GM12874 (cell line): Measurements from ENCODE around the gene IARS2.

Source experiments
- TF ChIP-seq, protein P1 (sequence below): IDR thresholded peaks from 2 replicates; pipeline ENCODE4 v1.5.1; 2011; ENCODE audit warnings: low read depth, mild to moderate bottlenecking, control low read depth, low read length, moderate library complexity; ENCODE audit not compliant: insufficient read depth

Gene IARS2

DNA sequence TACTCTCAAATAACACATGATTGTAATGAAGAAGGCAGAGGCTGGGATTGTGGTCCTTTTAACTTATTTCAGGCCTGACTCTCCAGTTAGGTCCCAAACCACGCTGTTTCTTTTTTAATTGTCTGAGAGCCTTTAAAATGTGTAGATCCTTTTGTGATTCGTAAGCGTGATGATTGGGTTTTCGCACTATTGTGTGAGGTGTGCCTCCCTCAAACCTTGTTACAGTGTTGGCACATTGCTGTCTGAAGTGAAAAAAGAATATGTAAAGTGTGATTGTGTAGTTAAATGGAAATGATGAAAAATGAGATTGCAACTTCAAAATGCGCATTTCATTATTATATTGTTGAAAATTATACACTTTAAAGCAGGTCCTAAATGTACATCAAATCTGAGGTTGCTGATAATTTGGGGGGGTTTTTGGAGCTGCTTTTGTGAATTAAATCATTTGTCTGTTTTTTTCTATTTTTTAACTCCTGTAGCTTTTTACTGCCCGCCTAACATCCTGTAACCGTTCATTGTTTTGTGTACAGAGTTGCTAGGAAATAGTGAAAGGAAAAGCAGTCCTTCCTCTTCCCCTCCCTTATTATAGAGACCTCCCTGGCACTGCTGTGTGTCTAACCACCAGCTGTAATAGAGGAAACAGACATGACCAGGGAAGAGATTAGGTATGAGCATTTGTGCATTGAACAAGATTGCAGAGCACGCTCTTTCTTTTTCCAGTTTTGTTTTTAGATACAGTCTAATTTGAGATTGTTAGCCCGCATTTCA, 43.3 kb downstream of the IARS2 start:
- TF ChIP-seq, protein P1, sequence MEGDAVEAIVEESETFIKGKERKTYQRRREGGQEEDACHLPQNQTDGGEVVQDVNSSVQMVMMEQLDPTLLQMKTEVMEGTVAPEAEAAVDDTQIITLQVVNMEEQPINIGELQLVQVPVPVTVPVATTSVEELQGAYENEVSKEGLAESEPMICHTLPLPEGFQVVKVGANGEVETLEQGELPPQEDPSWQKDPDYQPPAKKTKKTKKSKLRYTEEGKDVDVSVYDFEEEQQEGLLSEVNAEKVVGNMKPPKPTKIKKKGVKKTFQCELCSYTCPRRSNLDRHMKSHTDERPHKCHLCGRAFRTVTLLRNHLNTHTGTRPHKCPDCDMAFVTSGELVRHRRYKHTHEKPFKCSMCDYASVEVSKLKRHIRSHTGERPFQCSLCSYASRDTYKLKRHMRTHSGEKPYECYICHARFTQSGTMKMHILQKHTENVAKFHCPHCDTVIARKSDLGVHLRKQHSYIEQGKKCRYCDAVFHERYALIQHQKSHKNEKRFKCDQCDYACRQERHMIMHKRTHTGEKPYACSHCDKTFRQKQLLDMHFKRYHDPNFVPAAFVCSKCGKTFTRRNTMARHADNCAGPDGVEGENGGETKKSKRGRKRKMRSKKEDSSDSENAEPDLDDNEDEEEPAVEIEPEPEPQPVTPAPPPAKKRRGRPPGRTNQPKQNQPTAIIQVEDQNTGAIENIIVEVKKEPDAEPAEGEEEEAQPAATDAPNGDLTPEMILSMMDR, result no peak

GRCh38 chr1:220139966-220140365, 46.0 kb downstream of the IARS2 start:
- TF ChIP-seq, protein P1, result no peak

DNA sequence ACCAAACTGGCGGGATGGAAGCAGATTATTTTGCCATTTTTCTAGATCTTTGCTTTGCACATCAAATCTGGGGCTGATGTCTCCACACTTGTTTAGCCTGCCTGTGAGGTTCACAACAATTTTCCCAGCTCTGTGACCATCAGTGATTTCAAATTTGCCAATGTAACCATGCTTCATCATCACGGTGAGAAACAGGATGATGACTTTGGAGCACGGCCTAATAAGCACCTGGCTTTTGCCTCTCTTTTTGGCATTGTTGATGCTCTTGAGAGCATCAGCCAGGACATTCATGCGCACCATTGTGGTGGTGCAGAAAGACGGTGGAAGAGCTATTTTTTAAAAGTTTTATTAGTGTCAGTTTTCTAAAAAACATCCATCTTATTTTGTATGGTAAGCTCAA, 50.1 kb downstream of the IARS2 start:
- TF ChIP-seq, protein P1, result no peak

- TF ChIP-seq, protein P1, result no peak
Observed at GRCh38 chr1:220149742-220150141, 55.8 kb downstream of the IARS2 start.

DNA sequence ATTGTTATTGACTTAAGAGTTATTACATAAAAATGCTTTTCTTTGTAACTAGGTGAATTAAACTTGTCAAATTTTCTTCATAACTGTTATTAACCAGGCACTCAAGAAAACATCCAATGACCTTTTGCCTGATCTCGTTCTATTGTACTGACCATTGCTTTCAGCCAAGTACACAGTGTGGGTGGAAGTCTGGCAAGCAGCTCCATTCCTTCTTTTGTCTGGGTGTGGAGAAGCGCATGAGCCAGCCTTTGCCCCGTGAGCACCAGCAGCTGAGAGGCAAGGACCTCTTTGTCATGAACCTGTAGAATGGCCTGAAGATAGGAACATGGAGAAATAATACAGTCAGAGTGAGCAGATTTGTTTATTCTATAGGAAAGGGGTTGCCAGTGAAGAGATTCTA, 57.5 kb downstream of the IARS2 start:
- TF ChIP-seq, protein P1, result no peak

DNA sequence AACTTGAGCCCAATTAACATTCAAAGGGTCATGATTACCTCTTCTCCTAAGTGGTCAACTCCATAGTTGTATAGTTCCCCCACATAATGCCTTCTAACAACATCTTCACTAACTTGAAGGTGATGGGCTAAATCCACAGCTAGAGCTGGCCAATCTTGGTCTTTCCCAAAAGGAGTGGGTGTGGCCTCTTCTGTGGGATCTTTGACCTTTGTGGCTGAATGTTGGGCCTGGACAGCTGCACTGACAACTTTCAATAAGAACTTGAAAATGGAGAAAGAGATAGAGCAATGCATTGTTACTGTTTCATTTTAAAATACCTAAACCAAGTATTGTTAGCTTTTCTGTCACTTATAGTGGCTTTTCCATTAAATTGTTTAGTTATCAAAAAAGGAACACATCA, 59.2 kb downstream of the IARS2 start:
- TF ChIP-seq, protein P1, result no peak

DNA sequence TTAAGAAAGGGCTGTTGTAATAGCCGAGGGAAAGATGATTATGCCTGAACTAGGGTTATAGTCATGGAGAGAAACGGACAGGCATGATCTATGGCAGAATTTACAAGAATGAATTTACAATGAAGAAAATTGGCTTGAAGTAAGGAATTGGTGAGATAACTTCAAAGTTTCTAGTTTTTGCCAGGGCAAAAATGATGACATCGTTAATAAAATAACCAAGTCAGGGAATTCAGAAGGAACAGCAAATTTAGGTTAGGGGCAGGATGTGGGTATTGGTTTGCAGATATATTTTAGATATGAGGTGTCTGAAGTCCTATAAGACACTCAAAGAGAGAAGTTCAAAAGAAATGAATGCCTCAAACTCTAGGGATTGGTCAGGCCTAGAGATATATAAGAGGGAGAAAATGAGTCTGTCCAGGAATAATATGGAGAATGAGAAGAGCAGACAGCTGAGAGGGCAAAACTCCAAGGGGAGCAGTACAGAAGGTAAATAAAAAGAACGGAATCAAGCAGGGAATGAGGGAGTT, 62.8 kb downstream of the IARS2 start:
- TF ChIP-seq, protein P1, result no peak
